Uterus (tissue), 4 donors: Measurements from ENCODE around the gene FHL5. TPM values are rescaled to one million over a fixed set of nuclear protein-coding genes. Genes with fewer than 3 reads are reported as not detected.

Experiments used
- DNase-seq, 2 donors: peaks; one replicate each; pipeline ENCODE4 v3.0.0-alpha.2; 2019 to 2020
- H3K27ac ChIP-seq, 2 donors: fragments of 200-600 bp; sonication (generic); 1 replicate in 1 of 2; 2 replicates in 1 of 2; pipeline ENCODE4 v1.5.1; 2016 to 2018
- H3K27me3 ChIP-seq, 2 donors: fragments of 200-600 bp; sonication (generic); one replicate each; pipeline ENCODE4 v1.5.1; 2018 to 2019; ENCODE audit warnings: control low read depth in 1 of 2
- H3K36me3 ChIP-seq, 2 donors: fragments of 200-600 bp; sonication (generic); one replicate each; pipeline ENCODE4 v1.5.1; 2019; ENCODE audit warnings: control low read depth in 1 of 2
- H3K4me1 ChIP-seq, 2 donors: fragments of 200-600 bp; sonication (generic); one replicate each; pipeline ENCODE4 v1.5.1; 2018 to 2019; ENCODE audit warnings: control low read depth in 1 of 2
- H3K4me3 ChIP-seq, 2 donors: fragments of 200-600 bp; sonication (generic); 1 replicate in 1 of 2; 2 replicates in 1 of 2; pipeline ENCODE4 v1.5.1; 2018 to 2019; ENCODE audit warnings: mild to moderate bottlenecking in 1 of 2
- H3K9me3 ChIP-seq, 2 donors: fragments of 200-600 bp; sonication (generic); one replicate each; pipeline ENCODE4 v1.5.1; 2019; ENCODE audit warnings: control low read depth in 1 of 2
- CTCF ChIP-seq, 4 experiments: fragments of 200-600 bp in 2 of 4; fragments of 450-650 bp in 2 of 4; sonication (generic) in 2 of 4; IDR thresholded peaks; one replicate each; pipeline ENCODE4 v1.5.1; 2016 to 2019; ENCODE audit warnings: antibody characterized with exemption in 4 of 4, mild to moderate bottlenecking in 2 of 4, moderate library complexity in 1 of 4
- POLR2A ChIP-seq, 2 donors: fragments of 450-650 bp; IDR thresholded peaks; one replicate each; pipeline ENCODE4 v1.6.1; 2016; ENCODE audit warnings: antibody characterized with exemption in 2 of 2, mild to moderate bottlenecking in 1 of 2, moderate library complexity in 1 of 2
- intact Hi-C: fragments of 100-400 bp; cut with DNase I; formaldehyde crosslinking; loops from one replicate; pipeline ENCODE4 v1.15.1; 2023; ENCODE audit warnings: low total_unique reads
- total RNA-seq, 4 donors: library from RNA; depleted of rRNA in 3 of 4; stranded (reverse); fragments of >200 nt in 3 of 4; gene quantifications; one replicate each; pipeline versions ENCODE4 v1.1.0 to v1.2.4, GENCODE V29; 2014 to 2023
- donor health status: DM: yes; HTN: yes; CAD: no.

FHL5 gene
- 10 to 100 TPM in 3 of 4 donors, 1 to 10 TPM in 1; 4.5 to 86.7 (median 56.9) TPM for total RNA-seq

- no peaks in the 10 kb centered on the region for H3K36me3 ChIP-seq
- H3K9me3 ChIP-seq, result no peaks in the 10 kb centered on the region
- H3K27ac ChIP-seq, result peak within 1 kb of the TSS in 1 of 2 donors; percentile 62
- H3K27me3 ChIP-seq, result no peaks in the 10 kb centered on the region
- intact Hi-C loops, result no loop called here
- no peaks in the 10 kb centered on the region for H3K4me1 ChIP-seq
- H3K4me3 ChIP-seq, result no peak within 1 kb of the TSS
- TF ChIP-seq CTCF (IDR thresholded peaks at IDR 0.05) (no peak), POLR2A (IDR thresholded peaks at IDR 0.05) (no peak)
- no peak for DNase-seq
Observed at GRCh38 chr6:96562886-96563285, at the start of gene FHL5. Gene FHL5 (plus strand): TSS chr6:96563128. CDS start chr6:96603614, 40,486 bp downstream.

GRCh38 chr6:96520171-96521115 lies 42.5 kb upstream of the FHL5 start:
- H3K36me3 ChIP-seq, result no peaks in the 10 kb centered on the region
- peaks cover 0 to 9% of the 10 kb centered on the region in 2 donors for H3K4me1 ChIP-seq
- H3K4me3 ChIP-seq, result peak overlapping the region; percentile 76 to 94
- no peaks in the 10 kb centered on the region for H3K9me3 ChIP-seq
- H3K27me3 ChIP-seq, result no peaks in the 10 kb centered on the region
- TF ChIP-seq CTCF (IDR thresholded peaks at IDR 0.05) (no peak), POLR2A (IDR thresholded peaks at IDR 0.05) (no peak)
- H3K27ac ChIP-seq, result peak overlapping the region; percentile 95 to 99
- intact Hi-C loops, result no loop called here
- no peak for DNase-seq

DNA sequence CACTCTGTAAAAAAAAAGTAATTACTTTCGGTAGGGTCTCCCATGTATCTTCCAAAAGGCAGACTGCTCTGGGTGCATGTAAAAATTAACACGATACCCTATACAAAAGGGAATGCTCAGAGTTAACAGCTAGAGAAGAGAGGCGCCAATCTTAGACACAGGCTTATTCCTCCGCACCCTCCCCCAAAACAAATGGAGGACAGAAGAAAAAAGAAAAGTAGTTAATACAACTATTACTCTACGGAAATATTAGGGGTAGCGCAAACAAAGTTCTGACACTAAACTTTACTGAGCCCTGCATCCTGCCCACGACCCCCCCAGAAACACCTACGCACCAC lies 41.7 kb upstream of the FHL5 start:
- Histone ChIP-seq H3K36me3 (no peaks in the 10 kb centered on the region), H3K9me3 (no peaks in the 10 kb centered on the region), H3K4me3 (peak overlapping the region; percentile 76 to 94), H3K27ac (peak overlapping the region; percentile 95 to 99), H3K4me1 (peaks cover 0 to 9% of the 10 kb centered on the region in 2 donors), H3K27me3 (no peaks in the 10 kb centered on the region)
- intact Hi-C loops, result no loop called here
- TF ChIP-seq POLR2A (IDR thresholded peaks at IDR 0.05) (no peak), CTCF (IDR thresholded peaks at IDR 0.05) (no peak)
- no peak for DNase-seq

GRCh38 chr6:96521644-96522464 lies 41.1 kb upstream of the FHL5 start, which contains the start of gene UFL1:
Gene UFL1 (plus strand): TSS chr6:96521806. CDS start chr6:96521874, 68 bp downstream.
- intact Hi-C loops, result no loop called here
- H3K36me3 ChIP-seq, result no peaks in the 10 kb centered on the region
- peak within 1 kb of the TSS; percentile 76 to 94 for H3K4me3 ChIP-seq
- TF ChIP-seq POLR2A (IDR thresholded peaks at IDR 0.05) (peak; percentile 69 to 88), CTCF (IDR thresholded peaks at IDR 0.05) (peak in 2 of 4 experiments; percentile 24 to 25)
- H3K4me1 ChIP-seq, result peaks cover 0 to 9% of the 10 kb centered on the region in 2 donors
- H3K27ac ChIP-seq, result peak within 1 kb of the TSS; percentile 95 to 99
- H3K9me3 ChIP-seq, result no peaks in the 10 kb centered on the region
- peak; percentile 91 to 92 for DNase-seq
- H3K27me3 ChIP-seq, result no peaks in the 10 kb centered on the region
